Peyer's patch (tissue), 4 donors: ENCODE results near the gene CD300LB.

Source experiments
- CTCF ChIP-seq, 6 experiments: fragments of 450-650 bp in 4 of 6; fragments of 200-600 bp in 2 of 6; sonication (generic) in 1 of 6; IDR thresholded peaks; one replicate each; pipeline ENCODE4 v1.5.1; 2017 to 2019; ENCODE audit warnings: antibody characterized with exemption in 6 of 6, mild to moderate bottlenecking in 3 of 6, moderate library complexity in 1 of 6
- POLR2A ChIP-seq, 2 donors: fragments of 450-650 bp; IDR thresholded peaks; one replicate each; pipeline ENCODE4 v1.5.1; 2017; ENCODE audit warnings: antibody characterized with exemption in 2 of 2, mild to moderate bottlenecking in 2 of 2, moderate library complexity in 2 of 2

- TF ChIP-seq CTCF (IDR thresholded peaks at IDR 0.05) (no peak), POLR2A (IDR thresholded peaks at IDR 0.05) (no peak)
Observed at GRCh38 chr17:74547736-74548135, 16.5 kb upstream of the CD300LB start.
